ENCODE data around the gene APH1B.

GRCh38 chr15:63344731-63345390, 67.5 kb downstream of the APH1B start:
- TF ChIP-seq CTCF (conservative IDR thresholded peaks at IDR 0.05; ENCODE audit: low read depth, low read length) (no peak), EZH2 (IDR thresholded peaks at IDR 0.05; ENCODE audit: borderline replicate concordance, low read depth, low read length, poor library complexity, severe bottlenecking) (no peak)
